Panc1 (cell line): ENCODE results near the gene ARL5A. TPM values are rescaled to one million over a fixed set of nuclear protein-coding genes. Genes with fewer than 3 reads are reported as not detected.

ENCODE experiments used
- ATAC-seq: fragments of 200-7000 bp; cut with Tn5 transposase; 2 replicates; pipeline ENCODE4 v1.9.1; 2020; ENCODE audit warnings: mild to moderate bottlenecking, moderate library complexity
- BruUV-seq: library from RNA; stranded (reverse); fragments of 400-500 nt; replicated peaks from 2 replicates; lab custom pipeline; 2021; lab: Mats Ljungman, UMichigan
- CTCF ChIA-PET: fragments of 300-600 bp; sonication (Branson Sonifier 250); formaldehyde crosslinking; loops from one replicate; lab custom pipeline; 2022; ENCODE audit warnings: antibody characterized with exemption; lab: Charles Lee
- POLR2A ChIA-PET: fragments of 300-600 bp; sonication (Branson Sonifier 250); formaldehyde crosslinking; loops from one replicate; lab custom pipeline; 2022; ENCODE audit warnings: antibody characterized with exemption; lab: Charles Lee
- DNase-seq: peaks from one replicate; pipeline ENCODE4 v3.0.0-alpha.2; 2010; ENCODE audit warnings: low read depth, low spot score
- H3K27ac ChIP-seq: 2 replicates; pipeline ENCODE4 v1.5.1; 2011; ENCODE audit warnings: mild to moderate bottlenecking, low read length, inconsistent platforms
- H3K27me3 ChIP-seq: fragments of 200-500 bp; sonication (Bioruptor generic); 2 replicates; pipeline ENCODE4 v1.6.0; 2014; ENCODE audit warnings: low read length, inconsistent platforms; ENCODE audit not compliant: control insufficient read depth, insufficient read depth
- H3K36me3 ChIP-seq: fragments of 200-500 bp; sonication (Bioruptor generic); 2 replicates; pipeline ENCODE4 v1.5.1; 2014; ENCODE audit warnings: inconsistent platforms, mild to moderate bottlenecking, low read length, moderate library complexity; ENCODE audit not compliant: control insufficient read depth, insufficient read depth
- H3K4me1 ChIP-seq: 2 replicates; pipeline ENCODE4 v1.5.1; 2011; ENCODE audit warnings: inconsistent platforms, mild to moderate bottlenecking, low read length, moderate library complexity; ENCODE audit not compliant: control insufficient read depth, insufficient read depth
- H3K4me3 ChIP-seq, 2 experiments: 2 replicates each; pipeline ENCODE4 v1.5.1; 2011 to 2012; ENCODE audit warnings: low read depth in 2 of 2, low read length in 2 of 2, mild to moderate bottlenecking in 2 of 2, inconsistent platforms in 1 of 2, moderate library complexity in 1 of 2
- H3K9me3 ChIP-seq: fragments of 200-500 bp; sonication (Bioruptor generic); 2 replicates; pipeline ENCODE4 v1.5.1; 2014; ENCODE audit warnings: low read depth, mild to moderate bottlenecking, inconsistent platforms, low read length, moderate library complexity; ENCODE audit not compliant: control insufficient read depth, insufficient read depth
- CTCF ChIP-seq: fragments of 450-650 bp; IDR thresholded peaks from 2 replicates; pipeline ENCODE4 v1.5.1; 2017; ENCODE audit warnings: mild to moderate bottlenecking
- POLR2AphosphoS5 ChIP-seq: IDR thresholded peaks from 2 replicates; pipeline ENCODE4 v1.6.1; 2012; ENCODE audit warnings: mild to moderate bottlenecking, low read depth, low read length, moderate library complexity
- REST ChIP-seq, 2 experiments: IDR thresholded peaks; 2 replicates each; pipeline ENCODE4 v1.6.1; 2011 to 2012; ENCODE audit warnings: low read depth in 2 of 2, control low read depth in 1 of 2, low read length in 1 of 2, mild to moderate bottlenecking in 1 of 2, moderate library complexity in 1 of 2; ENCODE audit not compliant: insufficient read depth in 1 of 2
- SIN3A ChIP-seq: IDR thresholded peaks from 2 replicates; pipeline ENCODE4 v1.6.1; 2012; ENCODE audit warnings: low read depth, mild to moderate bottlenecking, low read length, moderate library complexity, borderline replicate concordance; ENCODE audit not compliant: insufficient read depth
- TCF7L2 ChIP-seq: IDR thresholded peaks from 2 replicates; pipeline ENCODE4 v1.6.1; 2011; ENCODE audit warnings: mild to moderate bottlenecking, low read depth, low read length, inconsistent platforms
- in situ Hi-C: cut with HindIII; loops from 2 replicates; pipeline ENCODE4 v1.10.0; 2016; ENCODE audit warnings: low sequenced_read_pairs, low pct_unique_long_range_greater_than_20kb
- intact Hi-C: fragments of 100-400 bp; cut with micrococcal nuclease; formaldehyde crosslinking; loops from one replicate; pipeline ENCODE4 v1.10.0; 2022; ENCODE audit not compliant: unreplicated experiment
- total RNA-seq: library from RNA; stranded (reverse); gene quantifications from one replicate; pipeline ENCODE4 v1.2.1, GENCODE V29; 2021; ENCODE audit not compliant: unreplicated experiment

The ARL5A gene
- total RNA-seq, 1 experiment from 2014 or later: 47.5 TPM

- H3K27ac ChIP-seq: no peak overlapping the region
Measured at GRCh38 chr2:151758744-151759143, 69.5 kb downstream of the ARL5A start.

GRCh38 chr2:151757861-151758260, 70.4 kb downstream of the ARL5A start:
- H3K4me1 ChIP-seq: no peaks in the 10 kb centered on the region; the same call in 1 of the 2 replicates
- DNase-seq: no peak
- BruUV-seq: no TSS peak
- intact Hi-C loops: no loop called here
- H3K27ac ChIP-seq: no peak overlapping the region
- TF ChIP-seq POLR2AphosphoS5 (no peak), SIN3A (no peak), TCF7L2 (no peak), REST (IDR thresholded peaks at IDR 0.05; ENCODE audit: insufficient read depth in 1 of 2, low read depth in 2 of 2, low read length in 1 of 2) (no peak), CTCF (no peak)
- no peaks in the 10 kb centered on the region for H3K36me3 ChIP-seq
- CTCF ChIA-PET: no interaction called here
- H3K4me3 ChIP-seq: no peak overlapping the region
- POLR2A ChIA-PET: no interaction called here
- no peaks in the 10 kb centered on the region for H3K27me3 ChIP-seq
- ATAC-seq: no peak
- H3K9me3 ChIP-seq: no peaks in the 10 kb centered on the region
- in situ Hi-C loops: no loop called here

More at GRCh38 chr2:151758744-151759143, 69.5 kb downstream of the ARL5A start:
- no TSS peak for BruUV-seq
- POLR2A ChIA-PET: no interaction called here
- Histone ChIP-seq H3K4me1 (no peaks in the 10 kb centered on the region; the same call in 1 of the 2 replicates), H3K36me3 (no peaks in the 10 kb centered on the region), H3K27me3 (no peaks in the 10 kb centered on the region), H3K9me3 (no peaks in the 10 kb centered on the region), H3K4me3 (no peak overlapping the region)
- CTCF ChIA-PET: no interaction called here
- TF ChIP-seq SIN3A (no peak), CTCF (no peak), TCF7L2 (no peak), REST (IDR thresholded peaks at IDR 0.05; ENCODE audit: insufficient read depth in 1 of 2, low read depth in 2 of 2, low read length in 1 of 2) (no peak), POLR2AphosphoS5 (no peak)
- ATAC-seq (no peak), DNase-seq (no peak)
- intact Hi-C loops (no loop called here), in situ Hi-C loops (no loop called here)
